Measurements from ENCODE around the gene ITPKA.
A peak's percentile ranks its signal among the peaks of the same experiment; 100 is the strongest.
"Not testable (repeated sequence)": the region's sequence is repeated elsewhere in the genome, so short reads cannot be mapped to it uniquely, and the experiment has no call there.

The ITPKA gene

DNA sequence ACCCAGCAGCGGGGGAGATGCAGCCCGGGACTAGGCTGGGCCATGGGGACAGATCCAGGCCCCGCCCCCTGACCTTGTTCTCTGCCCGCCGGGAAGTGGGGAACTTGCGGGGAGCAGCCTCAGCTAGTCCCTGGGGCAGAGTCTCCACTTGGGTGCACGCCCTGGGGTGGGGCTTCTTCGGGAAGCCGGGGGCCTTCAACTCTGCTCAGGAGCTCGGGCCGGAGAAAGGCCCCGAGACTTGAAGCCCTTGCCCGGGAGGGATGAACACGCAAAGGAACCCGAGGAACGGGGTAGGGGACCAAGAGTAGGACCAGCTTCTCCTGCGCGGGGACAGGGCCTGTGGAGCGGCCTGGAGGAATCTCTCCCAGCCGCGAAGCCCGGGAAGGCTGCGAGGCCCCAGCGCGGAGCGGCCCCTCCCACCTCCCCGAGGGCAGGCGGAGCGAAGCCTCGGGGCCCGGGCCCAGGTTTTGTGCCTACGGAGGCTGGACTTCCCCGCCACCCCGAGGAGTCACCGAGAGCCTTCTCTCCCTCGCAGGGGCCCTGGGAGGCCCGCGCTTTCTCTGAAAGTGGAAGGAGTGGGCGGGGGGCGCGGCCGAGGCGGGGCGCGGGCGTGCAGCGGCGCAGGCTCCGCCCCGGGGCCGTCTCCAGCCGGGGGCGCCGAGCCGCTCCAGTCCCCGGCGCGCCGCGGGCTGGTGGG, at the start of gene ITPKA:
ITPKA (plus strand) TSS at position 670 of the 697 bp plus-strand sequence. CDS start 54 bp downstream, outside the sequence.
- FAIRE-seq (no peak), DNase-seq (ENCODE audit: insufficient read length, low spot score) (peak; percentile 88)

DNA sequence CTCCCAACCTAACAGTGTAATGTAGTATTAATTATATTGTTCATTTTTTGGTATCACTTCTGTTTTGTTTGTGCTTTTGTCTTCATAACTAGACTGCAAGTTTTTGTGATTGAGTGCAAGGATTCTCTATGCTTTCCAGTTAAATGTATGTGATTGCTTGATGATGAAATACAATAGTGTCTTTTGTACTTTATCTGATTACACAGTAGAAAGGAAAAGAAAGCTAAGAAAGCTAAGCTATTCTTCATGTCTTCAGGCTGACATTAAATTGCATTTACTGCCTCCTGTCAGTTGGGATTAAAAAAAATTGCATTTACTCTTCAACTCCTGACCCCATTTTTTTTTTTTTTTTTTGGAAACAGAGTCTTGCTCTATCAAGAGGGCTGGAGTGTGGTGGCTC, 48.3 kb upstream of the ITPKA start:
- FAIRE-seq (no peak), DNase-seq (ENCODE audit: insufficient read length, low spot score) (no peak)

DNA sequence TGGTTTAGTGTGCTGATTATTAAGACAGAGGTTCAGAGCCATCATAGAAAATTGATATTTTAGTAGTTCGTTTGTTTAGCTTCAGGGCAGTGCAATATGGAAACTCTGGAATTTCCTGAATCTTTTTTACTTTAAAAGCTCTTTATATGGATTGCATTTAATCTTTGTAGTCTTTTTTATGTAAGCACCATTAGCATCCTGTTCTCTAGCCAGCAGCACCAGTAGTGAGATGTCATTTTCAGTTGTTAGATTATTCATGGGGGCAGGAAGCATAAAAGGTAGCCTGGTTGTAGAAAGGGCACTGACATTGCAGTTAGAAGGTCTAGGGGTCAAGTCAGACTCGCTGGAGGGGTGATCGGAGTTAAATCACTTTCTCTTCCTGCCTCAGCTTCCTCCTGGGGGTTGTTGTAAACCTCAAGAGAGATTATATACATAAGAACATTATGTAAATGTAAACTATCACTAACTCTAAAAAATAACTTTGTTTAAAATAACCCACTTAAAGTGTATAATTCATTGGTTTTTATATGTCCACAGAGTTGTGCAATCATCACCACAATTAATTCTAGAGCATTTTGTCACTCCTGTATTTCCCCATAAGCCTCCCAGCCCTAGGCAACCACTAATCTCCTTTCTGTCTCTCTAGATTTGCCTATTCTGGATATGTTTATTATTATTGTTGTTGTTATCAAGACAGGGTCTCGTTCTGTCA, 31.4 kb upstream of the ITPKA start:
- FAIRE-seq, result no peak
- DNase-seq (ENCODE audit: insufficient read length, low spot score), result no peak

DNA sequence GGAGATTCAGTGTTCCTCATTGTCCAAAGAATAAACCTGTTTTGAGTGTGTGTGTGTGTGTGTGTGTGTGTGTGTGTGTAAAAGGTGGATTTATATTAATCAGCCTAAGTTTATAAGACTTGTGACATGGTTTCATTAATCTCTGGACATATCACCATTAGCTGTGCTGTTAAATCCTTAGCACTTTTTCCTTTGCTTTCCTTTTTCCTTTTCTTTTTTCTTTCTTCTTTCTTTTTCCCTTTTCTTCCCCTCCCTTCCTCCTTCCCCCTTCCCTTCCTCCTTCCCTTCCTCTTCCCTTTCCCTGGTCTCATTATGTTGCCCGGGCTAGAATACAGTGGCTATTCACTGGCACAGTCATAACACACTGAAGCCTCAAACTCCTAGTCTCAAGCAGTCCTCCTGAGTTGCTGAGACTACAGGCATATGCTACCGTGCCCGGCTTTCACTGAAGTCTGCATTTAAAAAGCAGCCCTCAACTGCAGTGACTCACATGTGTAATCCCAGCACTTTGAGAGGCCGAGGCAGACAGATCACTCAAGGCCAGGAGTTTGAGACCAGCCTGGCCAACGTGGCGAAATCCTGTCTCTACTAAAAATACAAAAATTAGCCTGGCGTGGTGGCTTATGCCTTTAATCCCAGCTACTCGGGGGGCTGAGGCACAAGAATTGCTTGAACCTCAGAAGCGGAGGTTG, 28.6 kb upstream of the ITPKA start:
- no peak for DNase-seq (ENCODE audit: insufficient read length, low spot score)
- FAIRE-seq, result no peak

DNA sequence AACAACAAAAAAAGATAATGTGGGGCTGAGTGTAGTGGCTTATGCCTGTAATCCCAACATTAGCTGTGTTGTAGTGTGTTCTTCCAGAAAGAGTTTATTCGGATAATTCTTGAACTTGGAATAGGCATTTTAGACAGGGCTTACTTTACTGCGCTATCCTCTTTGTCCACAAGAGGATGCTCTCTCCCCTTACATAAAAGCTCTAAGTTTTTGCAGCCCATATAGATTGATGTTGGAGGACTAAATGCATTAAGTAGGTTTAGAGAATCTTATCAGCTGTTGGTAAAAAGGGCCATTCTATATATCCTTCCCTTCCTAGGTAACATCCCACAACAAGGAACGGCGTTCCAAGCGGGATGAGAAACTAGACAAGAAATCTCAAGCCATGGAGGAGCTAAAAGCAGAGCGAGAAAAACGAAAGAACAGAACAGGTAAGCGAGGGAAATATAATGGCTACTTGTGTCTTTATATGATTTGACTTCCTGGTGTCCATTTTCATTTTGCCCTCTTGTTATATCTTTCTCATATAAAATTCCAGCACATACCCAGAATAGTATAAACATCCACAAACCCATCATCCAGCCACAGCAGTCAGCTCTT, 27.8 kb upstream of the ITPKA start:
- FAIRE-seq, result peak; percentile 81
- peak; percentile 43 for DNase-seq (ENCODE audit: insufficient read length, low spot score)

GRCh38 chr15:41466711-41467110, 27.0 kb upstream of the ITPKA start:
- DNase-seq (ENCODE audit: insufficient read length, low spot score) (no peak), FAIRE-seq (no peak)

DNA sequence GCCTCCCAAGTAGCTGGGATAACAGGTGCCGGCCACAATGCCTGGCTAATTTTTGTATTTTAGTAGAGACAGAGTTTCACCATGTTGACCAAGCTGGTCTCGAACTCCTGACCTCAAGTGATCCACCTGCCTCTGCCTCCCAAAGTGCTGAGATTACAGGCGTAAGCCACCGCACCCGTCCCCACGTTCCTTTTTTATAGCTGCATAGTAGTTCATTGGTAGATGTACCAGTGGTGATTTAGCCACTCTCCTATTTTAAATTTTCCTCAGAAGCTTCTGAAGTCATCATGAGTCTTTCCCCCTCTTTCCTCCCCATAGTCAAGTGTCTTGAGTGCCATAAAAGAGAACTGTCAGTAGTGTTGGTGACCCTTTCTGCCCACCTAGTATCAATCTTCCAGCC, 24.0 kb upstream of the ITPKA start:
- not testable (repeated sequence) for FAIRE-seq; DNase-seq (ENCODE audit: insufficient read length, low spot score)

- FAIRE-seq, result no peak
- DNase-seq (ENCODE audit: insufficient read length, low spot score), result no peak
Measured at GRCh38 chr15:41473418-41473817, 20.3 kb upstream of the ITPKA start.

GRCh38 chr15:41474436-41474835, 19.2 kb upstream of the ITPKA start:
- FAIRE-seq, result no peak
- no peak for DNase-seq (ENCODE audit: insufficient read length, low spot score)

DNA sequence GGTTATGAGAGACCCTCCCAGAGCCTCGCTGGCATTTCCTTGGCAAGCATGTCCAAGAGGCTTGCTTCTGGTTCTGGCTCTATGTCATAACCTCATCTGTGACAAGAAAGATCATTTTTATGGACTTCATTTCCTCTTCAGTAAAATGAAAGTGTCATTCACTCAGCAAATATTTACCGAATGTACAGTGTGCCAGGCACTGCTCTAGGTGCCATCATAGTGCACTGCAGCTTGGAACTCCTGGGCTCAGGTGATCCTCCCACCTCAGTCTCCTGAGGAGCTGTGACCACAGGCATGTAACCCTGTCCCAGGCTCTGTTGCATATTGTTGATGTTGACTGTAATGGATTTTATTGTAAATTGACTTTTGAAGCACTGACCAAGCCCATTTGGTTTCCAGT, 18.7 kb upstream of the ITPKA start:
- DNase-seq (ENCODE audit: insufficient read length, low spot score) (no peak), FAIRE-seq (no peak)

- FAIRE-seq, result no peak
- no peak for DNase-seq (ENCODE audit: insufficient read length, low spot score)
Measured at GRCh38 chr15:41476416-41477048, 17.1 kb upstream of the ITPKA start.

DNA sequence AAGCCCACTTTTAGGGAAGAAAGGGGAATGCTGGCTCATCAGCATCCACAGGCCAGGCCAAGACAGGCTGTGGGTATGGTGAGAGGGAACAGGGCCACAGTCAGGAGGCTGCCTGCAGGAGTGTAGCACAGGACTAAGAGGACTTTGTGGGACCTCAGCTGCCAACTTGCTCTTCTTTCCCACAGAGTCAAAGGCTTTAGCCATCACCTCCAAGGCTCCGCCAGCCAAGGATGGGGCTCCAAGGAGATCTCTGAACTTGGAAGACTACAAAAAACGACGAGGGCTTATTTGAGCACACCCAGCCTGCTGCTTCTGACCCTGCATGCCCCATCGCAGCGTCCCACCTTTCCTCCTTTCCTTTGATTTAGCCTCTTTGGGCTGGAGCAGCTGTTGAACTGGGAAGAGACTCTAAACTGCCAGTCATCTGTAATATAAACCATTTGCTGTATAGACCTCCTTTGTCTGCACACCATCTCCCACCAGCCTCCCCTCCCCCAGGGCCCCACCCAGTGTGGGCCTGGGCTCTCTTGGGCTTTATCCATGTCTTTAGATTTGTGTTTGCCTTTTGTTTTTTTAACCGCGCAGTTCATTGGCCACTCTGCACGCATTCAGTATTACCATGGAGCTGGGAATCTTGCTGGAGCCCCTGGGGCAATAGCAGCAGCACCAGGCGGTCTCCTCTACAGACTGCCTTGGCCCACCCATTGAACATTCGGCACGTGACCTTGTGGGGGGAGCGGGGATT, 13.1 kb upstream of the ITPKA start:
- FAIRE-seq, result no peak
- no peak for DNase-seq (ENCODE audit: insufficient read length, low spot score)

DNA sequence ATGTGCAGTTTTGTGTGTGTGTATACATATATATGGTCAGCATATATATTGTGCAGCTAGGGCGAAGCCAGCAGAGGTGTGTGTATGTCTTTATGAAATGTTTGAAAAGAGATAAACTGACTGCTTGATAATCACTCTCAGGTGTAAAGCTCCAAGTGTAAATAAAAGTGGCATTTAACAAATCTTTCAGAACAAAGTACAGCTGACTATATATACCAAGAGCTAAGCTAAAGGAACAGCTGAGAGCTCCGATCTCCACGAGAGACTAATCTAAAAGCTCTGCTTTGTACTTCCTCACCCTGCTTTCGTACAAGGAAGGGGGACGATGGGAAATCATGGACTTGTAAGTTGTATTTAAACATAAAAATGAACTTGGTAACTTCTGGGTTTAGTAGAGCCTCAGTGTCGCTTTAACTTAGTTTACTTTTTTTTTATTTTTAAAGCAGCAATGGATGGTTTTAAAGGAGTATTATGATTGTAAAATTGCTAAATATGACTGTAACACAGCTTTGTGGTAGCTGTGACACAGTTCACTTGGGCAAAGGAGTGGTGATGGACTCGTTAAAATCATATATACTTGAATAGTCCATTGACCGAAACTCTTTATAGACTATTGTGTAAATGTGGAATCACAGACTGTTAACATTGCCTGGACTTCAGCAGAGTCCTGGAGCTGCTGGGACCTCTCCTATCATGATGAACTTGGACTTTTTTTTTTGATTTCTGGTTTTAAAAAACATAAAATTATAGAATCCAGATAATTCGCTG, 11.4 kb upstream of the ITPKA start:
- FAIRE-seq, result no peak
- no peak for DNase-seq (ENCODE audit: insufficient read length, low spot score)

GRCh38 chr15:41483115-41483514, 10.6 kb upstream of the ITPKA start:
- peak; percentile 98 for FAIRE-seq
- DNase-seq (ENCODE audit: insufficient read length, low spot score), result peak; percentile 88

GRCh38 chr15:41483519-41483918, 10.2 kb upstream of the ITPKA start:
- DNase-seq (ENCODE audit: insufficient read length, low spot score) (no peak), FAIRE-seq (no peak)

- FAIRE-seq (no peak), DNase-seq (ENCODE audit: insufficient read length, low spot score) (no peak)
Measured at GRCh38 chr15:41484937-41485625, 8.6 kb upstream of the ITPKA start.

GRCh38 chr15:41486286-41486685, 7.4 kb upstream of the ITPKA start:
- no peak for DNase-seq (ENCODE audit: insufficient read length, low spot score)
- FAIRE-seq, result no peak

- no peak for DNase-seq (ENCODE audit: insufficient read length, low spot score)
- no peak for FAIRE-seq
Measured at GRCh38 chr15:41487381-41487780, 6.3 kb upstream of the ITPKA start.

GRCh38 chr15:41487802-41488201, 5.9 kb upstream of the ITPKA start:
- FAIRE-seq (no peak), DNase-seq (ENCODE audit: insufficient read length, low spot score) (no peak)

All from GM19239 (cell line).